Sciatic nerve (tissue), 2 donors: ENCODE data around the gene ZFP2. TPM values are rescaled to one million over a fixed set of nuclear protein-coding genes. Genes with fewer than 3 reads are reported as not detected.

Experiments used
- ATAC-seq: fragments of 200-7000 bp; cut with Tn5 transposase; one replicate; pipeline ENCODE4 v1.9.1; 2020; ENCODE audit warnings: mild to moderate bottlenecking, moderate library complexity
- DNase-seq: peaks from one replicate; pipeline ENCODE4 v3.0.0-alpha.2; 2020; ENCODE audit warnings: low spot score
- intact Hi-C: fragments of 100-400 bp; cut with DNase I; formaldehyde crosslinking; loops from one replicate; pipeline ENCODE4 v1.14.2; 2022
- total RNA-seq: library from RNA; stranded (reverse); fragmentation: NEBNext Ultra II Directional; extraction: Animal tissue kit (Norgen Biotek cat#: 25700); gene quantifications from one replicate; pipeline ENCODE4 v1.2.1, GENCODE V29; 2021
- donor health status: DM: no; HTN: no; CAD: no.
- donor health status: DM: no; HTN: no; CAD: no.

The ZFP2 gene
- total RNA-seq, 1 donor from 2014 or later, result 4.8 TPM

GRCh38 chr5:178941361-178941760 is 45.6 kb downstream of the ZFP2 start:
- DNase-seq, result peak; percentile 57
- ATAC-seq, result peak; percentile 14
- intact Hi-C loops, result no loop called here

- DNase-seq (no peak), ATAC-seq (no peak)
- intact Hi-C loops, result no loop called here
Measured at GRCh38 chr5:178965465-178966055, 69.8 kb downstream of the ZFP2 start.

- DNase-seq (no peak), ATAC-seq (no peak)
- intact Hi-C loops, result no loop called here
Measured at GRCh38 chr5:178981381-178981780, 85.7 kb downstream of the ZFP2 start.

Other genes with a start within 250 kb of the ZFP2 start
- 12.0 TPM for gene ZNF354A, start 165.3 kb upstream of the ZFP2 start, total RNA-seq
- 29.0 TPM for gene ZNF354B, start 36.0 kb upstream of the ZFP2 start, total RNA-seq
- gene ZNF454, start 45.3 kb downstream of the ZFP2 start, total RNA-seq, result 4.7 TPM
- gene GRM6, start 99.4 kb downstream of the ZFP2 start, total RNA-seq, result not detected
- 6.2 TPM for gene ZNF879, start 127.9 kb downstream of the ZFP2 start, total RNA-seq
- 13.8 TPM for gene ZNF354C, start 164.5 kb downstream of the ZFP2 start, total RNA-seq